Loucy (cell line): ENCODE results near the gene CYLD.

ENCODE experiments used
- H2AFZ ChIP-seq: fragments of 200-600 bp; sonication (generic); 2 replicates; pipeline ENCODE4 v1.6.0; 2016; ENCODE audit warnings: antibody characterized with exemption, mild to moderate bottlenecking, low read length, moderate library complexity
- H3F3A ChIP-seq: fragments of 200-600 bp; 2 replicates; pipeline ENCODE4 v1.6.0; 2016; ENCODE audit warnings: antibody characterized with exemption, low read depth, mild to moderate bottlenecking
- H3K27me3 ChIP-seq: fragments of 200-600 bp; sonication (generic); 2 replicates; pipeline ENCODE4 v1.6.1; 2014; ENCODE audit warnings: low read length, mild to moderate bottlenecking; ENCODE audit not compliant: insufficient read depth, poor library complexity, severe bottlenecking
- H3K36me3 ChIP-seq: fragments of 200-600 bp; sonication (generic); 2 replicates; pipeline ENCODE4 v1.6.1; 2016; ENCODE audit warnings: low read length; ENCODE audit not compliant: insufficient read depth
- H3K4me1 ChIP-seq: fragments of 200-600 bp; sonication (generic); 2 replicates; pipeline ENCODE4 v1.5.1; 2014; ENCODE audit warnings: low read length, mild to moderate bottlenecking; ENCODE audit not compliant: insufficient read depth, poor library complexity, severe bottlenecking
- H3K4me2 ChIP-seq: fragments of 200-600 bp; sonication (generic); 2 replicates; pipeline ENCODE4 v1.6.0; 2014; ENCODE audit warnings: antibody characterized with exemption, low read length, low read depth, mild to moderate bottlenecking; ENCODE audit not compliant: poor library complexity, severe bottlenecking
- H3K4me3 ChIP-seq: fragments of 200-600 bp; sonication (generic); 2 replicates; pipeline ENCODE4 v1.5.1; 2014; ENCODE audit warnings: low read length, mild to moderate bottlenecking, mixed read lengths; ENCODE audit not compliant: poor library complexity, severe bottlenecking
- H3K79me2 ChIP-seq: fragments of 200-600 bp; sonication (generic); 2 replicates; pipeline ENCODE4 v1.6.1; 2014; ENCODE audit warnings: low read length; ENCODE audit not compliant: insufficient read depth
- H3K9ac ChIP-seq: fragments of 200-600 bp; sonication (generic); 2 replicates; pipeline ENCODE4 v1.6.0; 2014; ENCODE audit warnings: mild to moderate bottlenecking, low read depth, low read length, moderate library complexity; ENCODE audit not compliant: poor library complexity, severe bottlenecking
- H3K9me2 ChIP-seq: fragments of 200-600 bp; sonication (generic); replicated peaks from 2 replicates; pipeline ENCODE4 v1.6.1; 2016; ENCODE audit warnings: low read depth, low read length, mixed read lengths
- H3K9me3 ChIP-seq: fragments of 200-600 bp; sonication (generic); 2 replicates; pipeline ENCODE4 v1.6.1; 2014; ENCODE audit warnings: mild to moderate bottlenecking, antibody characterized with exemption, low read length, low read depth; ENCODE audit not compliant: insufficient read depth
- H4K20me1 ChIP-seq: fragments of 200-600 bp; sonication (generic); 2 replicates; pipeline ENCODE4 v1.6.0; 2014; ENCODE audit warnings: antibody characterized with exemption, low read length, mild to moderate bottlenecking; ENCODE audit not compliant: insufficient read depth, poor library complexity, severe bottlenecking
- EZH2phosphoT487 ChIP-seq: fragments of 200-600 bp; IDR thresholded peaks from 2 replicates; pipeline ENCODE4 v1.6.1; 2018; ENCODE audit warnings: antibody characterized with exemption, mild to moderate bottlenecking, moderate library complexity, borderline replicate concordance
- TF ChIP-seq, protein P1 (sequence below): fragments of 200-600 bp; sonication (generic); conservative IDR thresholded peaks from 2 replicates; pipeline ENCODE4 v1.5.1; 2014; ENCODE audit warnings: mild to moderate bottlenecking, antibody characterized with exemption, low read length

The CYLD gene

DNA sequence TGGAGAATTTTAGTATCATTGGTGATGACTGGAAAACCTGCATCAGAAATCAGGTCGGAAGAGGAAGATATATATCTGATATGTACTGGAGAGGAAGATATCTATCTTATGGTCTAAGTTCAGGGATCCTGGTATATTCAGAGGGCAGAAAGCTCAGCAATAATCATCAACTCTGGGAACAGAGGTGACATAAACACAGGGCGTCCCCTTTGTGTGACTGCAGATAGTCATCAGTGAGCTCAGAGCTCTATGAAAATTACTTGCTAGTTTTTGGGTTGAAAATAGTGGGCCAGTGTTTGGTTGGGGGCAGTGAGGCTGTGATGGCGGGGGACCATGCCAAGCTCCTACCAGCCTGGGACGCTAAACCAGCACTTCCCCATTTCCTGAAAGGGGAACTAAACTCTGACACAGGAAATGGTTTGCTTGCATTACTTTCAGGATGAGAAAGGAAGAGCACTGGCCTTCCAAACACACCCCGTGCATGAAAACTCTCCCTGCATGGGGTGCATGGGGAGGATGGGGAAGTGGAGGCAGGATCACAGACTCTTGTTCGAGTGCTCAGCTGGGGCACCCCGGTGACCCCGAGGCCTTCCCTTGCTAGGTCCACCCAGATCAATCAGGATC is 32.7 kb upstream of the CYLD start:
- Histone ChIP-seq H3K4me2 (no peak overlapping the region), H3K36me3 (no peaks in the 10 kb centered on the region)

DNA sequence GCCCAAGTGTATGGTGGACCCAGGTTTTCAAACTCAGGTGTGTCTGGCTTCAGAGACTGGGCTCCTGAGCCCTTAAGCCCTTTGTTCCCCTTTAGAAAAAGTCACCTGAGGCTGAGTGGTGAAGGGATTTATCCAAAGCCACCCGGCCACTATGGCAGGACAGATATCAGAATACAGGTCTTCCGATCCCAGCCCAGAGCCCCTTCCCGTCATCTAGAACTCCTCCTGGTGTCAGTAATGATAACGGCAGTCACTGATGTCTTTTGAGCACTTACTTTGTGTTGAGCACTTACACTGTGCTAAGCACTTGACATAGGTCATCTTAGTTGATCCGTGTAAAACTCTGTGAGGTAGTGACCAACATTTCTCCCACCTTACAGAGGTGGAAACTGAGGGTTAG is 31.9 kb upstream of the CYLD start:
- Histone ChIP-seq H3K9ac (no peak overlapping the region), H3K9me3 (peaks cover 3% of the 10 kb centered on the region; the same call in 1 of the 2 replicates), H3K27me3 (no peaks in the 10 kb centered on the region), H3K9me2 (no peaks in the 10 kb centered on the region), H3K4me2 (no peak overlapping the region), H3K79me2 (no peaks in the 10 kb centered on the region), H3K4me3 (no peak overlapping the region), H3K36me3 (no peaks in the 10 kb centered on the region), H3K4me1 (peaks cover 11% of the 10 kb centered on the region), H2AFZ (no peak overlapping the region), H4K20me1 (no peaks in the 10 kb centered on the region), H3F3A (no peaks in the 10 kb centered on the region)
- TF ChIP-seq, protein P1, sequence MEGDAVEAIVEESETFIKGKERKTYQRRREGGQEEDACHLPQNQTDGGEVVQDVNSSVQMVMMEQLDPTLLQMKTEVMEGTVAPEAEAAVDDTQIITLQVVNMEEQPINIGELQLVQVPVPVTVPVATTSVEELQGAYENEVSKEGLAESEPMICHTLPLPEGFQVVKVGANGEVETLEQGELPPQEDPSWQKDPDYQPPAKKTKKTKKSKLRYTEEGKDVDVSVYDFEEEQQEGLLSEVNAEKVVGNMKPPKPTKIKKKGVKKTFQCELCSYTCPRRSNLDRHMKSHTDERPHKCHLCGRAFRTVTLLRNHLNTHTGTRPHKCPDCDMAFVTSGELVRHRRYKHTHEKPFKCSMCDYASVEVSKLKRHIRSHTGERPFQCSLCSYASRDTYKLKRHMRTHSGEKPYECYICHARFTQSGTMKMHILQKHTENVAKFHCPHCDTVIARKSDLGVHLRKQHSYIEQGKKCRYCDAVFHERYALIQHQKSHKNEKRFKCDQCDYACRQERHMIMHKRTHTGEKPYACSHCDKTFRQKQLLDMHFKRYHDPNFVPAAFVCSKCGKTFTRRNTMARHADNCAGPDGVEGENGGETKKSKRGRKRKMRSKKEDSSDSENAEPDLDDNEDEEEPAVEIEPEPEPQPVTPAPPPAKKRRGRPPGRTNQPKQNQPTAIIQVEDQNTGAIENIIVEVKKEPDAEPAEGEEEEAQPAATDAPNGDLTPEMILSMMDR = no peak
- no peak for TF ChIP-seq EZH2phosphoT487

More for the DNA sequence above, 32.7 kb upstream of the CYLD start:
- no peaks in the 10 kb centered on the region for H3K27me3 ChIP-seq
- H3F3A ChIP-seq = no peaks in the 10 kb centered on the region
- H3K9me2 ChIP-seq = no peaks in the 10 kb centered on the region
- H3K9ac ChIP-seq = no peak overlapping the region
- no peaks in the 10 kb centered on the region for H4K20me1 ChIP-seq
- H3K4me3 ChIP-seq = no peak overlapping the region
- H3K9me3 ChIP-seq = peaks cover 11% of the 10 kb centered on the region; the same call in 1 of the 2 replicates
- no peak overlapping the region; the same call in 1 of the 2 replicates for H2AFZ ChIP-seq
- TF ChIP-seq, protein P1 = no peak
- TF ChIP-seq EZH2phosphoT487 = no peak
- H3K4me1 ChIP-seq = peaks cover 6% of the 10 kb centered on the region
- H3K79me2 ChIP-seq = no peaks in the 10 kb centered on the region

DNA sequence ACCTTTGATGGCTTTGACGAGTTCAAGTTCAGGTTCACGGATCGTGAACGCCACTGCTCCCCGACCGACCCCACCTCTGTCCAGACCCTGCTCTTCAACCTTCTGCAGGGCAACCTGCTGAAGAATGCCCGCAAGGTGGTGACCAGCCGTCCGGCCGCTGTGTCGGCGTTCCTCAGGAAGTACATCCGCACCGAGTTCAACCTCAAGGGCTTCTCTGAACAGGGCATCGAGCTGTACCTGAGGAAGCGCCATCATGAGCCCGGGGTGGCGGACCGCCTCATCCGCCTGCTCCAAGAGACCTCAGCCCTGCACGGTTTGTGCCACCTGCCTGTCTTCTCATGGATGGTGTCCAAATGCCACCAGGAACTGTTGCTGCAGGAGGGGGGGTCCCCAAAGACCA is 30.8 kb upstream of the CYLD start:
- no peak overlapping the region for H3K4me2 ChIP-seq
- H2AFZ ChIP-seq = no peak overlapping the region
- no peaks in the 10 kb centered on the region for H3K79me2 ChIP-seq
- H3K9ac ChIP-seq = no peak overlapping the region
- no peaks in the 10 kb centered on the region for H3K27me3 ChIP-seq
- no peak for TF ChIP-seq EZH2phosphoT487
- TF ChIP-seq, protein P1 = no peak
- no peaks in the 10 kb centered on the region for H3K9me3 ChIP-seq
- no peaks in the 10 kb centered on the region for H4K20me1 ChIP-seq
- no peaks in the 10 kb centered on the region for H3K36me3 ChIP-seq
- peaks cover 11% of the 10 kb centered on the region for H3K4me1 ChIP-seq
- no peaks in the 10 kb centered on the region for H3K9me2 ChIP-seq
- no peak overlapping the region for H3K4me3 ChIP-seq
- no peaks in the 10 kb centered on the region for H3F3A ChIP-seq
